Activated CD4-positive, CD25-positive, alpha-beta regulatory T cell treated with anti-CD3 and anti-CD28 coated beads, Interleukin-2, amount 50 U/mL, for 24 hours (primary cell): ENCODE measurements around the gene TRAK2.
"Not testable (repeated sequence)": the region's sequence is repeated elsewhere in the genome, so short reads cannot be mapped to it uniquely, and the experiment has no call there.

Experiments
- ATAC-seq, 2 donors: fragments of 150-1000 bp; cut with Tn5 transposase; one replicate each; pipeline ENCODE4 v1.10.0; 2021; ENCODE audit warnings: mild to moderate bottlenecking in 1 of 2, moderate library complexity in 1 of 2

TRAK2 gene

DNA sequence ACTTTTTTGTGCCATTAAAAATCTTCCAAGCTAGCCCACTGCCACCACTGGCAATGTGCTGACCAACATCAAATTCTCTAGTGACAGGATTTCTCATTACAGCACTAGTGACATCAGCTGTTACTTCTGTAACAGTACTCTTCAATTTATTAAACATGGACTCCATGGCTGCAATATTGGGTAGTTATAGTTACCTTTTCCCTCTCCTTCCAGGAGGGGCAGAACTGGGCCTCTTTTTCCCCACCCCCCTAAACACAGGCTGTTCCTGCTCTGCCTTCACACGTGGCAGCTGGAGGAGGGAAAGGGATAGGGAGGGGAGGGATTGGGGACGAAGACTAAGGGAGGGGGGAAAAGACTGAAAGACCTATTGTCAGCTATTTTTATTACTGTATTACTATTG is 38.1 kb downstream of the TRAK2 start:
- ATAC-seq, result no peak

- ATAC-seq, result no peak
Observed at GRCh38 chr2:201411421-201411820, 39.8 kb downstream of the TRAK2 start.

DNA sequence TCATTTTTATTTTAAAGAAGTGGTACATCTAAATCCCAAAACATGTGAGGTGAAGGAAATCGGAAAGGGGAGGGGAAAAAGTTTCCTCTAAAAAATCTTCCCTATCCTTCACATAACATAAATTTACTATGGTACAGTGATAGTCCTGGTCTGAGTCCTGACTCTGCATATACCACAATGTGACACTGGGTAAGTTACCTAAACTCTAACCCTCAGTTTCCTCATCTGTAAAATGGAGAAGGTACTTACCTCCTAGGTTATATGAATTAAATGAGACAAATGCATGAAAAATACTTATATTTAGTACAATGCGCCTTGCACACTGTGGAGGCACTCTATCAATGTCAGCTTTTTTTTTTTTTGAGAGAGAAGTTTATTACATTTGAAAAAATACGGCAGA is 42.3 kb downstream of the TRAK2 start:
- no peak for ATAC-seq

DNA sequence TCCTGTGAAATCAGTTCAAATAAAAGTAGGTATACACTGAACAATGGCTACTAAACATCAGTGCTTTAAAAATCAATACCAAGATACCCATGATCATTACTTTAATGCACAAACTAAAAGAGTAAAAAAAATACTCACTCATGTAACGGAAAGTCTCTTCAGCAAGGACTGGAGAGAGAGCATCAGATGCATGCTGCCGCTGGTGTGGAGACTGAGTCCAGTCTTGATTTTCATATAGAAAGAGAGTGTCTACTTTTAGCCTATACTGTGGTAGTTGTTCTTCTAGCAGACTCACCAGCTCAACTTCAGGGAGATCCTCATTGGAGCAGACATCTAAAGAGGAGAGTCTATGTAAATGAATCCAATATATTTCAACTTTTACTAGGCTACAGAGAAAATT is 44.0 kb downstream of the TRAK2 start:
- ATAC-seq, result no peak

DNA sequence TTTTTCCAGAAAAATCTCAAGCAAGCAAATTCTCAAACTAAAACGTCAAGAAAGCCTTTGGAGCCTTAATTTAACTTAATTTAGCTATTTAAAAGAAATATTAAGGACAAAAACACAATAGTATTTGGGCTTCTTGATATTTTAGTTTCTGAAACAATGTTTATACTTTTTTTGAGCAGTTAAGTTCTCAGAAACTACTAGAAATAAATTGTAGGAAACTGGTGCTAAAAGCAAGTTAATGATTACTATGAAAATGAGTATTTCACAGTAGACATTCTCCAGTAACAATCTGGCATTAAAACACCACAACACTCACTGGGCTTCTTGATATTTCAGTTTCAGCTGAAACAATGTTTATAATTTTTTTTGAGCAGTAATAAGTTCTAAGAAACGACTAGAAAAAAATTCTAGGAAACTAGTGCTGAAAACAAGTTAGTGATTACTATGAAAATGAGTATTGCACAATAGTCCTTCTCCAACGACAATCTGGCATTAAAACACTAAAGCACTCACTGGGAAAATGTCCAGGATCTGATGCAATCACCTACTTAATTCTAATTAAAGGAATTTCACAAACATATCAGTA is 45.1 kb downstream of the TRAK2 start:
- ATAC-seq, result peak; percentile 43 to 82

DNA sequence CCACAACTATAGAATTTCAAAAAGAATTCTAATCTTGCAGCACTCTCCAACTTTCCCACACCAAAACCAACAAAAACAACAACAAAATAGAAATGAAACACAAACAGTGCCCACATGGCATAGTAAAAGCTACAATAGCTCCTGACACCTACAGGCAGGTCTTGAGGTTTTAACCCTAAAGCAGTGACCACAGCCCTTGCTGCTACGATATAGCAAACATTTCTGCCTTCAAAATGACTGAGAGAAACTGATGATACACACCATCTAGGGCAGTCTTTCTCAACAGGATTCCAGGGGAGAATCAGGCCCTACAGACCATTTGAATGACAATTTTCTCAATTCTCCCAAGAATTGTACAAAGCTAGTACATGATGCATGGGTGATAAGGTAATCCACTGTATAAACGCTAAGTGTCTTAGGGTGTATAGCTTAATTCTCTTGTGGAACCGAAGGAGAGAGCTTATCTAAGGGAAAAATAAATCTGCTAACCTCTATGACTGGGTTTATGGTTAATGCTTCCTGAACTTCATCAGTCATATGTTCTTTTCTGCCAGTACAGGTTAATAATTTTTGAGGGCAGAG is 46.5 kb downstream of the TRAK2 start:
- peak in 1 of 2 donors; percentile 43 for ATAC-seq

GRCh38 chr2:201403880-201404279 is 47.4 kb downstream of the TRAK2 start:
- no peak for ATAC-seq

DNA sequence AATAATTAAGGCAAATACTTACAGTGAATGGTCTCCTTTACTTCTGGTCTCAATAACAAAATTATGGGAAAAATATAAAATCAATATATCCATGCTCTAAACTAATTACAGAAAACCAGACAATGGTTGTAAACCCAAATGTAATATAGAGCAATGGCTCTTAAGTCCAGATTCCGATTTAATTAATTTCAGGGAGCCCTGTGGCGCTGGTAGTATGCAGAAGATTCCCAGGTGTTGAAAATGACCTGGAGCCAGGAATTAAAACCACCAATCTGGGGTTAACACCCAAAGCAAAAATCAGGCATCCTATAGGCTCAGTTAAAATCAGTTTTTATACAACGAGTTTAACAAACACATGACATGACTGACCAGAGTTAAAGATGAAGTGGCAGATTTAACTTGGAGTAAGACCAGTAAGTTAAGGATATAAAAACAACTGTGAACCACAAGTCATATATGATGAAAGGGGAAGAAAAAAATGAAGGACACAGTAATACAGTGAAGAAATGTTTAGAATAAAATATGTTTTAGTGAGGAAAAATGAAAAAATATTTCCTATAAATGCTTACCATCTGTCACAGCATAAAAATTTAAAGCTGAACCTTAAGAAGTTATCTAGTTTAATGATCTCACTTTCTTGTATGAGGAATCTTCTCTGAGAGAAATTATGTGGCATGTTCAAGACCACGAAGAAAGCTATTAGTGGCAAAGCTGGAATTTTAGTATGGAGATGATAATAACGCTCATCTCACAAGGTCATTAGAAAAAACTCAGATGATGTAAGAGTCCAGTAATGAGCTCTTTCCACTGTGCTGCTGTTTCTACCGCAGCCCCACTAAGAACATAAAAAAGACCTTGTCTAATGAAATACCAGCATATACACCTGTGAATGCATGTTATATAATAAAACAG is 48.4 kb downstream of the TRAK2 start:
- ATAC-seq, result no peak

DNA sequence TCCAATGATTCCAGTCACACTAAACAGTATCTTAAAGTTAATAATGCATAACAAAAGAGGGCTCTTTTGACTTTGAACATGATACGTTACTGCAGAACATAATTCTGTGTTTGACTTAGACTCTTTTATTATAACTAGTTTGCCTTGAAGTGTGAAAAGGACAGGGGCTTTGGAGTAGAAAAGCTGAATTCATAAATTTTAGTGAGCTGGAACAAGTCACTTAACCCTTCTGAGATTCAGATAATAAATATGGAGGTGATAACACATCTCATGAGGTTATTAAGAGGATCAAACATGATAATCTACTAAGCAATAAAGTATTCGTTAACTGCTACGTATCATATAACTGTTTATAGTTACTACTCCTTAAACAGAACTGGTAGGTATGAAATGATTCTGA is 49.4 kb downstream of the TRAK2 start:
- no peak for ATAC-seq

DNA sequence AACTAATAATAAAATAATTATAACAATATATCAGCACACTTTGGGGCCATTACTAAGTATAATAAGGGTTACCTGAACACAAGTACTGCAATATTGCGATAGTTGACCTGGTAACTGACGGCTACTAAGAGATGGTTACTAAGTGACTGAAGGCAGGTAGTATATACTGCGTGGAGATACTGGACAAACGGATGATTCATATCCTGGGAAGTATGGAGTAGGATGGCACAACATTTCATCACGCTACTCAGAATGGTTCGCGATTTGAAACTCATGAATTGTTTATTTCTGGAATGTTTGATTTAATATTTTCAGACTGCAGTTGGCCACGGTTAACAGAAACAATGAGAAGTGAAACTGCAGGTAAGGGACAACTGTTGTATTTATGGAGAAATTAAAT is 54.7 kb downstream of the TRAK2 start:
- no peak for ATAC-seq

GRCh38 chr2:201383136-201383535 is 68.1 kb downstream of the TRAK2 start:
- ATAC-seq, result no peak

GRCh38 chr2:201378496-201379397 is 72.5 kb downstream of the TRAK2 start:
- ATAC-seq, result no peak

- no peak for ATAC-seq
Observed at GRCh38 chr2:201377218-201377617, 74.0 kb downstream of the TRAK2 start.

GRCh38 chr2:201369775-201370174 is 81.5 kb downstream of the TRAK2 start:
- ATAC-seq, result no peak

DNA sequence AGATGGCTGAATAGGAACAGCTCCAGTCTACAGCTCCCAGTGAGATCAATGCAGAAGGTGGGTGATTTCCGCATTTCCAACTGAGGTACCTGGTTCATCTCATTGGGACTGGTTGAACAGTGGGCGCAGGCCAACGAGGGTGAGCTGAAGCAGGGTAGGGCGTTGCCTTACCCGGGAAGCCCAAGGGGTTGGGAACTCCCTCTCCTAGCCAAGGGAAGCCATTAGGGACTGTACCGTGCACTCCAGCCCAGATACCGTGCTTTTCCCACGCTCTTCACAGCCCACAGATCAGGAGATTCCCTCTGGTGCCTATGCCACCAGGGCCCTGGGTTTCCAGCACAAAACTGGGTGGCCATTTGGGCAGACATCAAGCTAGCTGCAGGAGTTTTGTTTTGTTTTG is 81.9 kb downstream of the TRAK2 start:
- ATAC-seq, result not testable (repeated sequence)

DNA sequence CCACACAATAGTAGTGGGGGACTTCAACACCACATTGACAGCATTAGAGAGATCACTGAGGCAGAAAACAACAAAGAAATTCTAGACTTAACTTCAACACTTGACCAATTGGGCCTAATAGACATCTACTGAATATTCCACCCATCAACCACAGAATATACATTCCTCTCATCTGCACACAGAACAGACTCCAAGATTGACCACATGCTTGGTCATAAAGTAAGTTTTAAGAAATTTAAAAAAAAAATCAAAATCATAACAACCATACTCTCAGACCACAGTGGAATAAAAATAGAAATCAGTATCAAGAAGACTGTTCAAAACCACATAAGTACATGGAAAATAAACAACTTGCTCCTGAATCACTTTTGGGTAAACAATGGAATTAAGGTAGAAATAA is 85.1 kb downstream of the TRAK2 start:
- ATAC-seq, result no peak

- peak; percentile 76 to 85 for ATAC-seq
Observed at GRCh38 chr2:201363857-201364560, 87.2 kb downstream of the TRAK2 start.

GRCh38 chr2:201362396-201362795 is 88.9 kb downstream of the TRAK2 start:
- ATAC-seq, result no peak

- ATAC-seq, result no peak
Observed at GRCh38 chr2:201361078-201361733, 90.1 kb downstream of the TRAK2 start.

DNA sequence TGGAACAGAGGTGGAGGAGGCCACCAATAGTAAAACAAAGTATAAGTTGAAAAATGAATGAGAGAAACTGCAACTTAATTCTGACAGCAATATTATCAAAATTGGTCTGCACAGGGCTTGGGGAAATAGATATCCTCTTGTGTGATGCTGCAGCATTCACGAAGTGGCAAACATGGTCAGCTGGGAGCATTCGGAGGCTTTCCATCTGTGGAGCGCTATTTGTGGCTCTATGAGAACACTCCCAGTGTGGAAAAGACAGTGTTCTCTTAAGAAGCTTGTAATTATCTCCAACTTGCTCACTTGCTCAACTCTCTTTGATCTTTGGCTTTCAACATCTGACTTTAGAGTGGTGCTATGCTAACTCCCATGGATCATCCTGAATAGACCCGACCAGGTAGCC is 91.0 kb downstream of the TRAK2 start:
- no peak for ATAC-seq

GRCh38 chr2:201358684-201359083 is 92.6 kb downstream of the TRAK2 start:
- peak; percentile 68 to 78 for ATAC-seq

GRCh38 chr2:201357221-201357620 is 94.0 kb downstream of the TRAK2 start, which contains the start of gene FLACC1:
Gene FLACC1, minus strand, starts transcription at chr2:201357345. Its CDS starts 5,941 bp downstream, at chr2:201351404.
- no peak for ATAC-seq
